Measurements from ENCODE around the gene TIMP3.

DNA sequence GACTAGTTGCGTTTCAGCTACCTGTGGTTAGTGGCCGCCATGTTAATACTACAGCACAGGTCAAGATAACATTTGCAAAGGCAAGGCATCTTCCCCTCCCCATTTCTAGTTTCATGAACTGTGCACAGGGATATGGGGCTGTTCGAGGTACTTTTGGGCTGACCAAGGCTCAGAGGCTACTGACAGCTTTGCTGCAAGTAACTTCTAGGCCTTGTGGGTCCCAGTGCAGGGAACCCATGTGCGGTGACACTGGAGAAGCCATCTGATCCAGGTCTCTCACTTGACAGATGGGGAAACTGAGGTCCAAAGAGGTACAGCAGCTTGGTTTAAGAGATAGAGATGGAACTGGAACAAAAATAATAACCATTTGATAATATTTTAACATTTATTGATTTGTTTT, 13.6 kb downstream of the TIMP3 start:
- TF ChIP-seq, protein P1, sequence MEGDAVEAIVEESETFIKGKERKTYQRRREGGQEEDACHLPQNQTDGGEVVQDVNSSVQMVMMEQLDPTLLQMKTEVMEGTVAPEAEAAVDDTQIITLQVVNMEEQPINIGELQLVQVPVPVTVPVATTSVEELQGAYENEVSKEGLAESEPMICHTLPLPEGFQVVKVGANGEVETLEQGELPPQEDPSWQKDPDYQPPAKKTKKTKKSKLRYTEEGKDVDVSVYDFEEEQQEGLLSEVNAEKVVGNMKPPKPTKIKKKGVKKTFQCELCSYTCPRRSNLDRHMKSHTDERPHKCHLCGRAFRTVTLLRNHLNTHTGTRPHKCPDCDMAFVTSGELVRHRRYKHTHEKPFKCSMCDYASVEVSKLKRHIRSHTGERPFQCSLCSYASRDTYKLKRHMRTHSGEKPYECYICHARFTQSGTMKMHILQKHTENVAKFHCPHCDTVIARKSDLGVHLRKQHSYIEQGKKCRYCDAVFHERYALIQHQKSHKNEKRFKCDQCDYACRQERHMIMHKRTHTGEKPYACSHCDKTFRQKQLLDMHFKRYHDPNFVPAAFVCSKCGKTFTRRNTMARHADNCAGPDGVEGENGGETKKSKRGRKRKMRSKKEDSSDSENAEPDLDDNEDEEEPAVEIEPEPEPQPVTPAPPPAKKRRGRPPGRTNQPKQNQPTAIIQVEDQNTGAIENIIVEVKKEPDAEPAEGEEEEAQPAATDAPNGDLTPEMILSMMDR (conservative IDR thresholded peaks at IDR 0.05; ENCODE audit: low read length): no peak
- TF ChIP-seq EZH2phosphoT487 (IDR thresholded peaks at IDR 0.05; ENCODE audit: borderline replicate concordance): no peak
